HG02973 (cell line): ENCODE data around the gene KLK8.
"Not testable (repeated sequence)": the region's sequence is repeated elsewhere in the genome, so short reads cannot be mapped to it uniquely, and the experiment has no call there.

Experiments
- ATAC-seq: cut with Tn5 transposase; IDR thresholded peaks from one replicate; pipeline ENCODE4 v1.9.1; 2021; ENCODE audit warnings: moderate library complexity; ENCODE audit not compliant: unreplicated experiment

The KLK8 gene

GRCh38 chr19:50984416-50984815 is 17.0 kb downstream of the KLK8 start:
- not testable (repeated sequence) for ATAC-seq

DNA sequence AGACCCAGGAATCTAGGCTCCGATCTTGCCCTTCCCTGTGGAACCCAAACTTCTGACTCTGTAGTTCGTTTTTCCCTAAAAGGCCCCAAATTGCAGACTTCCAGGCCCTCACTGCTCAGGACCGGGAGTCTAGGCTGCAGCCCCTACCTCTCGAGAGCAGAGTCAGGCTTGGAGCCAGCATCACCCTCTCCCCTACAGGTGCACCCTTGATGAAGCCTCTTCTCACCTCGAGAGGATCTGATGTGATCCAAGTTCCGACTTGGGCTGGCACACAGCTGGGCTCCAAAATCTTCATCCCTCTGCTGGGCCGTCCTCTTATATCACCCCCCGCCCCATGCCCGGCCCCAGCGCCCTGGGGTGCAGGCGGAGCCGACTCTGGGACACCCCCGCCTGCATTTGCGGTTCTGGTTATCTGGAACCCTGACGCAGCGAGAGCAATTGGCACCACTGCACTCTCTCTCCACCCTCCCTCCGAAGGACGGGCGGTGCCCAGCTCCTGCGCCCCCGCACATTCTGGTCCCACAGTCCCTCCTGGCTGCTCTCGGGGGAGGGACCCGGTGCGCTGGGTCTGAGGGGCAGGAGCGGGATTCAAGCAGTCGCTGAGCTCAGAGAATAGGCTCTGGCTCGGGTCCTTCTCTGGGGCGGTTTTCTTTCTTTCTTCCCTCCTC is 17.6 kb downstream of the KLK8 start, which contains the start of gene KLK7:
Gene KLK7, minus strand, starts transcription at position 293 of the 668 bp plus-strand sequence. CDS start 1,518 bp downstream, outside the sequence.
- no peak for ATAC-seq

DNA sequence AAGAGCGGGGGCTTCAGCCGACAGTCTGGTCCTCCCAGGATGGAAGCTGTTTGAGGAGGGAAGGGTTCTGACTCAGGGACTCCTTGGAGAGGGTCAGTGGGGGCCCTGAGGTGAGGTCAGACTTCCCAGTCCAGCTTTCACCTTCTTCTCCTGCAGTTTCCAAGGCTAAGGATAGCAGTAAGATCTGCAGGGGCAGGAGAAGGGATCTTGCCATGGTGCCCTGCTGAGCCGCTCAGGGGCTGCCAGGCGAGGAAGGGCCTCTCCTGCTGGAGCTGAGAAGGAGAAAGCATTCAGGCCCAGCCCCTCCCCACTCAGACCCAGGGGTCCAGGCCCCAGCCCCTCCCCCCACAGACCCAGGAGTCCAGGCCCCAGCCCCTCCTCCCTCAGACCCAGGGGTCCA is 19.2 kb downstream of the KLK8 start:
- ATAC-seq, result no peak

- no peak for ATAC-seq
Observed at GRCh38 chr19:50981587-50982146, 19.7 kb downstream of the KLK8 start.

GRCh38 chr19:50980208-50980607 is 21.2 kb downstream of the KLK8 start:
- ATAC-seq, result no peak

GRCh38 chr19:50979758-50980157 is 21.6 kb downstream of the KLK8 start:
- ATAC-seq, result no peak

DNA sequence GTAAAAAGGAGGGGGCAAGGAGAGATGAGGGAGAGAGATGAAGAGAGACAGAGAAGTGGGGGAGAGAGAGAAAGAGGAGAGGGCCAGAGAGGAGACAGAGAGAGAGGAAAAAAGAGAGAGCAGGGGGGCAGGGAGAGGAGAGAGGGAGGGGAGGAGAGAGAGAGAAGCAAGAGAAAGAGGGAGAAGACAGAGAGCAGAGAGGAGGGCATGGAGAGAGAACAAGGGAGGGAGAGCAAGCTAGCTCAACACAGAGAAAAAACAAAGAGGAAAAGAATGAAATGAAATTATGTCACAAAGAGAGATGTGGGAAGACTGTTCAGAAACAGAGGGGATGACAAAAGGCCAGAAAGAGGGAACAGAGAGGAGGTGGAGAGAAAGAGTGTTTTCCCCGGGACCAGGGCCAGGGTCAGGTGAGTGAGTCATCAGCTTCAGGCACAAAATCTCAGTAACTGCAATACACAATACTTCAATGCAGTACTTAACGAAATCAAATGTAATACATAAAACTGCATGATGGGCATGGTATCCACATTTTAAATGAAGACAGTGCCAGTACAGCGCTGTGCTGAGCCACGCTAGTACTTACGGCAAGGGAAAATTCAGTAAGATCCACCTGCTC is 22.5 kb downstream of the KLK8 start:
- ATAC-seq, result no peak

GRCh38 chr19:50977626-50978025 is 23.8 kb downstream of the KLK8 start:
- ATAC-seq, result no peak

DNA sequence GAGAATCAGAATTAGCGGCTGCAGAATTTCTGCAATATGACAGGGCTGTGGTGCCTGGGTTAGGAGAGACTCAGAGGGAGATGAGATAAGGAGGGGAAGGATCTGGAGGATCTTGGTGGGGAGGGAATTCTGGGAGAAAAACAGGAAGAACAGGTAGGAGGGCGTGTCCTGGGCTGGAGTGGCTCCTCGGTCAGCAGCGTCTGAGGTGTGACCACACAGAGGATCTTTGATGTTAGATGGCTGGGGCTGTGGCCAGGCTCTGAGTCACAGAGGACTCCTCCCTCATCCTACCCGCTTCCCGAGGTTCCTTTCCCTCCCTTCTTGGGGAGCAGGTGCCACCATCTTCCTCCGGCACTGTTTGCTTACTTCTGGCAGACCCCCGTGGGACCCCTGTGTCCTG is 25.6 kb downstream of the KLK8 start:
- ATAC-seq, result no peak

DNA sequence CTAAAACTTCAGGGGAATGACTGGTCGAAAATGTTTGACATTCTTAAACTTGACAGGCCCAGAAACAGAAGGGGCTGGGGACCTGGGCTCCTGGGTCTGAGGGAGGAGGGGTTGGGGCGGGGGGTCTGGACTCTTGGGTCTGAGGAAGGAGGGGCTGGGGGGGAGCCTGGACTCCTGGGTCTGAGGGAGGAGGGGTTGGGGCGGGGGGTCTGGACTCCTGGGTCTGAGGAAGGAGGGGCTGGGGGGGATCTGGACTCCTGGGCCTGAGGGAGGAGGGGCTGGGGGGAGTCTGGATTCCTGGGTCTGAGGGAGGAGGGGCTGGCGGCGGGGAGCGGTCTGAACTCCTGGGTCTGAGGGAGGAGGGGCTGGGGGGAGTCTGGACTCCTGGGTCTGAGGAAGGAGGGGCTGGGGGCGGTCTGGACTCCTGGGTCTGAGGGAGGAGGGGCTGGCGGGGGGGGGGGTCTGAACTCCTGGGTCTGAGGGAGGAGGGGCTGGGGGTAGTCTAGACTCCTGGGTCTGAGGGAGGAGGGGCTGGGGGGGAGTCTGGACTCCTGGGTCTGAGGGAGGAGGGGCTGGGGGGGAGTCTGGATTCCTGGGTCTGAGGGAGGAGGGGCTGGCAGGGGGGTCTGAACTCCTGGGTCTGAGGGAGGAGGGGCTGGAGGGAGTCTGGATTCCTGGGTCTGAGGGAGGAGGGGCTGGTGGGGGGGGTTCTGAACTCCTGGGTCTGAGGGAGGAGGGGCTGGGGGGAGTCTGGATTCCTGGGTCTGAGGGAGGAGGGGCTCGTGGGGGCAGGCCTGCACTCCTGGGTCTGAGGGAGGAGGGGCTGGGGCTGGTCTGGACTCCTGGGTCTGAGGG is 26.5 kb downstream of the KLK8 start:
- no peak for ATAC-seq

DNA sequence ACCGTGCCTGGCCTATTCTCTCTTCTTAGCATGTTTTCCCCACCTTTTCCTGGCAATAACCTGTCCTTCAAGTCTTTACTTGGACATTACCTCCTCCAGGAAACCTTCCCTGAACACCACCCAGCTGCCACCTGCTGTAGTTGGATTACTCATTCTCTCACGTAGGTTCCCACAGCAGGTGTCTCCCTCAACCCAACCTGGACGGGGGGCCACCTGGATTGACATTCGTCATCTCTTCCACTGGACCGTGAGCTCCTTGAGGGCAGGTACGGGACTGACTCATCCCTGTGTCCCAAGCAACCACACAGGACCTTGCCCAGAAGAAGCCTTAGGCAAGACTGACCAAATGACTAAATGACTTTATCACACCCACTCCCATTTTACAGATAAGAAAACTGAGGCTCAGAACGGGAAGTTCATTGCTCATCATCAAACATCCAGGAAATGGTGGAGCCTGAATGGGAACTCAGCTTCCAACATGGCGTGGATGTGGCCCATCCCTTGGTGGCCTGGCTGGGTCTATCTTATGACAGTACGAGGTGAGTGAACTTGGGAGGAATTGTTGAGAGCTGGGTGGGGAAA is 28.5 kb downstream of the KLK8 start:
- ATAC-seq, result no peak

- ATAC-seq, result not testable (repeated sequence)
Observed at GRCh38 chr19:50969810-50970209, 31.6 kb downstream of the KLK8 start.

- ATAC-seq, result no peak
Observed at GRCh38 chr19:50969413-50969760, 32.0 kb downstream of the KLK8 start, which contains the start of gene KLK6. KLK6 (minus strand) TSS chr19:50969591; CDS start chr19:50968104, 1,487 bp downstream.

- ATAC-seq, result no peak
Observed at GRCh38 chr19:50968716-50969412, 32.5 kb downstream of the KLK8 start.

GRCh38 chr19:50967929-50968715 is 33.3 kb downstream of the KLK8 start:
- ATAC-seq, result no peak

GRCh38 chr19:50964266-50964665 is 37.1 kb downstream of the KLK8 start:
- no peak for ATAC-seq

GRCh38 chr19:50963381-50963780 is 38.0 kb downstream of the KLK8 start:
- no peak for ATAC-seq

GRCh38 chr19:50962245-50962644 is 39.2 kb downstream of the KLK8 start:
- ATAC-seq, result no peak

- ATAC-seq, result no peak
Observed at GRCh38 chr19:50959731-50960500, 41.5 kb downstream of the KLK8 start.
